Peyer's patch (tissue), 4 donors: ENCODE measurements around the gene WHAMM.

ENCODE experiments used
- CTCF ChIP-seq, 6 experiments: fragments of 450-650 bp in 4 of 6; fragments of 200-600 bp in 2 of 6; sonication (generic) in 1 of 6; IDR thresholded peaks; one replicate each; pipeline ENCODE4 v1.5.1; 2017 to 2019; ENCODE audit warnings: antibody characterized with exemption in 6 of 6, mild to moderate bottlenecking in 3 of 6, moderate library complexity in 1 of 6
- POLR2A ChIP-seq, 2 donors: fragments of 450-650 bp; IDR thresholded peaks; one replicate each; pipeline ENCODE4 v1.5.1; 2017; ENCODE audit warnings: antibody characterized with exemption in 2 of 2, mild to moderate bottlenecking in 2 of 2, moderate library complexity in 2 of 2

- no peak for TF ChIP-seq CTCF (IDR thresholded peaks at IDR 0.05)
- no peak for TF ChIP-seq POLR2A (IDR thresholded peaks at IDR 0.05)
Observed at GRCh38 chr15:82790321-82790720, 19.1 kb upstream of the WHAMM start.
